Measurements from ENCODE around the gene PRIMPOL.

PRIMPOL gene

DNA sequence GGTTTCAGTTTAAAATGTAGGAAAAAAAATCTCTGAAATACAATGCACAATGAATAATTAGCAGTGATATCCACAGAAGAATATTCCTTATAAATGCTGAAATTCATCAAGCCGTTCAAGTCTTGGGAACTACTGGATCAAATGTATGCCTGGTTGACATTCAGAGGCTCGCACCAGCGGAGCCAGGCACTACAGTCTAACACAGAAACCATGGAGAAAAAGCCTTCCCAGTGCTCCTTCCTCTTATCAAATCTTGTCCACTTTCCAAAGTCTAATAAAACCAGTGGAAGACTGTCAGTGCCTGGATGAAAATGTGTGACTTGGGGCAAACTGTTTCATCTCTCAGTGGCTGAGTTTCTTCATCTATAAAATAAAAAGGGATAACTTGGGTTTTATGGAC lies 48.4 kb downstream of the PRIMPOL start:
- H3K9me3 ChIP-seq (replicated peaks; ENCODE audit: low read length), result no peaks in the 10 kb centered on the region
- H3K4me1 ChIP-seq (ENCODE audit: control insufficient read depth, insufficient read depth, low read length), result no peaks in the 10 kb centered on the region
- H3K9ac ChIP-seq (ENCODE audit: low read depth, low read length), result no peak overlapping the region
- H3K4me3 ChIP-seq (ENCODE audit: low read length), result no peak overlapping the region
- peaks cover 24% of the 10 kb centered on the region for H3K36me3 ChIP-seq (ENCODE audit: insufficient read depth, low read length)
- H3K27me3 ChIP-seq (ENCODE audit: control insufficient read depth, insufficient read depth, low read length), result no peaks in the 10 kb centered on the region
- no peak overlapping the region for H3K4me2 ChIP-seq (ENCODE audit: low read length)

DNA sequence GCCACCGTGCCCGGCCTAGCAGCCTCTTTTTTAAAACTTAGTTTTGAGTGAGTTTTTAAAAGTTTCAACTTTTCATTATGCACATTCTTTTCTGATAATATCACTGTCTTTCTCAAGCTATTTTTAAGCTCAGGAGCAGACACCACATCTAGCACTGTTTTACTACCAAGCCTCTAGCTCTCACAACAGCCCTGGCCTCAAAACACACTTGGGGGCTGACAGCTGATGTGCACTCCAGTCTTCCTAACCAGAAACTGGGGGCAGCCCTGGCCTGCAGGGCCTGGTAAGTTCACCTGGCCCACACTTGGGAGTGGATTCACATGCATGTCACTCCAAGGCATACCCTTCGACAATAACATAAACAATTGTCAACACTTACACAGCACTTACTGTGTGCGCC lies 50.4 kb downstream of the PRIMPOL start:
- Histone ChIP-seq H3K4me1 (ENCODE audit: control insufficient read depth, insufficient read depth, low read length) (no peaks in the 10 kb centered on the region), H3K4me2 (ENCODE audit: low read length) (no peak overlapping the region), H3K27me3 (ENCODE audit: control insufficient read depth, insufficient read depth, low read length) (no peaks in the 10 kb centered on the region), H3K36me3 (ENCODE audit: insufficient read depth, low read length) (peaks cover 16% of the 10 kb centered on the region), H3K9ac (ENCODE audit: low read depth, low read length) (no peak overlapping the region), H3K4me3 (ENCODE audit: low read length) (no peak overlapping the region), H3K9me3 (replicated peaks; ENCODE audit: low read length) (no peaks in the 10 kb centered on the region)

DNA sequence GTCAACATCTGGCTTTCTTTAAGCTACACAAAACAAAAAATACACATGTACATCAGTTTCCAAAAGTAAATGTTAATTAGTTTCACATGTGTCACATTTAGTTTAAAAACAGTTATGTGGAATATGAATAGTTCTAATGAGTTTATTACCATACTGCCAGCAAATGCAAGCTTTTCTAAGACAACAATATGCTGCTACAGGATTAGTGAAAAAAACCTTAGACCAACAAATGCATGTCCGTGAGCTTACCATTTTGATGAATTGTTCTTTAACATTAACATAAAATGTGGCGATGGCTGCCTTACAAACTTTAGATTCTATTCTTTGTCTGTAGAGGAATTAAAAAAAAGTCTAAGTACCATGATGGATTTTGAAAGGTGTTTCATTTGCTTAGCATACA lies 52.6 kb downstream of the PRIMPOL start:
- H3K36me3 ChIP-seq (ENCODE audit: insufficient read depth, low read length), result peaks cover 14% of the 10 kb centered on the region
- no peak overlapping the region for H3K4me2 ChIP-seq (ENCODE audit: low read length)
- no peaks in the 10 kb centered on the region for H3K27me3 ChIP-seq (ENCODE audit: control insufficient read depth, insufficient read depth, low read length)
- H3K9ac ChIP-seq (ENCODE audit: low read depth, low read length), result no peak overlapping the region
- H3K9me3 ChIP-seq (replicated peaks; ENCODE audit: low read length), result no peaks in the 10 kb centered on the region
- no peaks in the 10 kb centered on the region for H3K4me1 ChIP-seq (ENCODE audit: control insufficient read depth, insufficient read depth, low read length)
- H3K4me3 ChIP-seq (ENCODE audit: low read length), result no peak overlapping the region

DNA sequence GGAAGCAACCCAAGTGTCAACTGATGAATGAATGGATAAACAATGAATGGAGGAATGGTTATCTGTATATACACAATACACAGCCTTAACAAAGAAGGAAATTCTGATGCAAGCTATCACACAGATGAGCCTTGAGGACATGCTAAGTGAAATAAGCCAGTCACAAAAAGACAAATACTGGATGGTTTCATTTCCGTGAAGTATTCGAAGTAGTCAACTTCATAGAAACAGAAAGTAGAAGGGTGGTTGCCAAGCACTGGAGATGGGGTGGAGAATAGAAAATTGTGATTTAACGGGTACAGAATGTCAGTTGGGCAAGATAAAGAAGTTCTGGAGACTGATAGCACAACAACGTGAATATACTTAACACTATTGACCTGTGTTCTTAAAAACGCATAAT lies 56.2 kb downstream of the PRIMPOL start:
- Histone ChIP-seq H3K36me3 (ENCODE audit: insufficient read depth, low read length) (peaks cover 17% of the 10 kb centered on the region), H3K27me3 (ENCODE audit: control insufficient read depth, insufficient read depth, low read length) (no peaks in the 10 kb centered on the region), H3K4me2 (ENCODE audit: low read length) (no peak overlapping the region), H3K9me3 (replicated peaks; ENCODE audit: low read length) (no peaks in the 10 kb centered on the region), H3K4me3 (ENCODE audit: low read length) (no peak overlapping the region), H3K9ac (ENCODE audit: low read depth, low read length) (no peak overlapping the region), H3K4me1 (ENCODE audit: control insufficient read depth, insufficient read depth, low read length) (no peaks in the 10 kb centered on the region)

DNA sequence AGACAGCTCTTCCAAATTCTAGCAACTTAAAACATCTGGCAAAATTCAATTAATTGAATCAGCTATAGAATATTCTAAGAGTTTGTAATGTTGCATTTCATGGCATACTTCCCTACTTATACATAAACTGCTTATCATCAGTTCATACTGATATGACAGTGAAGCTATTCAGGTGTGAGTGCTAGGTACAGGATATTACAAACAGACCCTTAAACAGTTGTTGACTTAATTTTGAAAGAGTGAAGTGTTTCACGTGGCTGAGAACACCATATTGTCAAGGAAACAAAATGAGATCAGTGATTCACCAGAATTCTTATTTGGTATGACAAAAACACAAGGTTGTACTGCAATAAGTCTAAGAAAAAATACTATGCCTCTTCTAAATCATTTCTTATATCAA lies 56.9 kb downstream of the PRIMPOL start:
- no peaks in the 10 kb centered on the region for H3K27me3 ChIP-seq (ENCODE audit: control insufficient read depth, insufficient read depth, low read length)
- no peak overlapping the region for H3K4me3 ChIP-seq (ENCODE audit: low read length)
- peaks cover 17% of the 10 kb centered on the region for H3K36me3 ChIP-seq (ENCODE audit: insufficient read depth, low read length)
- no peaks in the 10 kb centered on the region for H3K4me1 ChIP-seq (ENCODE audit: control insufficient read depth, insufficient read depth, low read length)
- H3K9me3 ChIP-seq (replicated peaks; ENCODE audit: low read length), result no peaks in the 10 kb centered on the region
- no peak overlapping the region for H3K4me2 ChIP-seq (ENCODE audit: low read length)
- H3K9ac ChIP-seq (ENCODE audit: low read depth, low read length), result no peak overlapping the region

DNA sequence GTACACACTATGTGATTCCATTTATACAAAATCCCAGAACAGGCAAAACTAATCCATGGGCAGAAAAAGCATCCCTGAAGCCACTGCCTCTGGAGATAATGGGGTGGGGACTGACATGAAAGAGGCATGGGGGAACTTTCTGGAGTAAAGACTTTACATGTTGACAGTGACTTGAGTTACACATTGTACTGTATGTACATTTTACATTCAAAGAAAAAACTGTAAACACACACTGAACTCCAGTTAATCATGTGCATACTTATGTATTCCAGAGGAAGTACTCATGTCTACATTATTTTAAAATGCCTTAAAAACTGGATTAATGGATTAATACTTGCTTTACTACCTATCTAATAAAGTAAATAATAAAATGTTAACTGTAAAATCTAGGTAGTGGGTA lies 62.8 kb downstream of the PRIMPOL start:
- H3K4me1 ChIP-seq (ENCODE audit: control insufficient read depth, insufficient read depth, low read length), result no peaks in the 10 kb centered on the region
- H3K9ac ChIP-seq (ENCODE audit: low read depth, low read length), result no peak overlapping the region
- no peak overlapping the region for H3K4me2 ChIP-seq (ENCODE audit: low read length)
- H3K9me3 ChIP-seq (replicated peaks; ENCODE audit: low read length), result no peaks in the 10 kb centered on the region
- H3K27me3 ChIP-seq (ENCODE audit: control insufficient read depth, insufficient read depth, low read length), result no peaks in the 10 kb centered on the region
- H3K4me3 ChIP-seq (ENCODE audit: low read length), result no peak overlapping the region
- peaks cover 4% of the 10 kb centered on the region for H3K36me3 ChIP-seq (ENCODE audit: insufficient read depth, low read length)

DNA sequence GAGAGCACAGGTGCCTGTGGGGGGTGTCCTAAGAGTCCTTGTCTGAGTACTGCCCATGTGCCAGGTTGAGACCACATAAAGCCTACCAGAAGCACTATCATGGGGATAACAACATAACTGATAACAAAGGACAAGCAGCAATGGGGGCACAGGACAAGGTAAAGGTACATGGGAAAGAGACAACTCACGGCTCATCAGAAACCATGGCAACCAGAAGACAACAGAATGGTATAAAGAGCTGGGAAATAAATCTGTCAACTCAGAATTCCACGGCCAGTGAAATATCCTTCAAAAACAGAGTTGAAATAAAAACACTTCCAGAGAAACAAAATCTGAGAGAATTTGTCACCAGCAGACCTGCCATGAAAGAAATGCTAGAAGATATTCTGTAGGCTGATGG lies 64.3 kb downstream of the PRIMPOL start:
- Histone ChIP-seq H3K9me3 (replicated peaks; ENCODE audit: low read length) (no peaks in the 10 kb centered on the region), H3K9ac (ENCODE audit: low read depth, low read length) (no peak overlapping the region), H3K27me3 (ENCODE audit: control insufficient read depth, insufficient read depth, low read length) (no peaks in the 10 kb centered on the region), H3K4me3 (ENCODE audit: low read length) (no peak overlapping the region), H3K4me2 (ENCODE audit: low read length) (no peak overlapping the region), H3K4me1 (ENCODE audit: control insufficient read depth, insufficient read depth, low read length) (no peaks in the 10 kb centered on the region), H3K36me3 (ENCODE audit: insufficient read depth, low read length) (peaks cover 4% of the 10 kb centered on the region)

DNA sequence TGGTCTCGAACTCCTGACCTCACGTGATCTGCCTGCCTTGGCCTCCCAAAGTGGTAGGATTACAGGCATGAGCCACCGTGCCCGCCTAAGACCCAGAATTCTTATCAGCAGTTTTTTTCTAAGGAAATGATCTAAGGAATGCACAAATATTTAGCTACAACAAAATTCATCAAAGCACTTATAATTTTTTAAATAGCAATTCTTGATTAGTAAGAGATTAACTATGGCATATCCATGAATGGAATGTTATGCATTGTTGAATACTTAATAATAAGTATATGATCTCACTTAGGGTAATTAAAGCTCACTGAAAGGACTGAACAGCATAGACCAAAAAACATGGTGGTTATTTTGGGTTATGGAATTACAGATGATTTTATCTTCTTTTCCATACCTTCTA lies 66.0 kb downstream of the PRIMPOL start:
- H3K9me3 ChIP-seq (replicated peaks; ENCODE audit: low read length), result no peaks in the 10 kb centered on the region
- no peak overlapping the region for H3K4me3 ChIP-seq (ENCODE audit: low read length)
- no peaks in the 10 kb centered on the region for H3K36me3 ChIP-seq (ENCODE audit: insufficient read depth, low read length)
- no peaks in the 10 kb centered on the region for H3K4me1 ChIP-seq (ENCODE audit: control insufficient read depth, insufficient read depth, low read length)
- no peaks in the 10 kb centered on the region for H3K27me3 ChIP-seq (ENCODE audit: control insufficient read depth, insufficient read depth, low read length)
- H3K4me2 ChIP-seq (ENCODE audit: low read length), result no peak overlapping the region
- H3K9ac ChIP-seq (ENCODE audit: low read depth, low read length), result no peak overlapping the region

DNA sequence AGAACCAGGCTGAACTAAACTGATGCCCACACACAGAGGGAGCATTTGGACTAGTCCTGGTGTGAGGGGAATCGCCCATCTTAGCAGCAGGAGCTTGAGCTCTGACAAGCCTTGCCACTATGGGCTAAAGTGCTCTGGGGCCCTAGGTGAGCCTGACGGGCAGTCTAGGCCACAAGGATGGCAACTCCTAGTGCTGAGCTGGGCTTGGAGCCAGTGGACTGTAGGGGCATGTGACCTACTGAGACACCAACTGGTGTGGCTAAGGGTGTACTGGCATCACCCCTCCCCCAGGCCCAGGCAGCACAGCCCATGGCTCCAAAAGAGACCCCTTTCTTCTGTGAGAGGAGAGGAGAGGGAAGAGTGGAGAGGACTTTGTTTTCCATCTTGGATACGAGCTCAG lies 69.9 kb downstream of the PRIMPOL start:
- Histone ChIP-seq H3K36me3 (ENCODE audit: insufficient read depth, low read length) (peaks cover 5% of the 10 kb centered on the region), H3K4me3 (ENCODE audit: low read length) (no peak overlapping the region)

DNA sequence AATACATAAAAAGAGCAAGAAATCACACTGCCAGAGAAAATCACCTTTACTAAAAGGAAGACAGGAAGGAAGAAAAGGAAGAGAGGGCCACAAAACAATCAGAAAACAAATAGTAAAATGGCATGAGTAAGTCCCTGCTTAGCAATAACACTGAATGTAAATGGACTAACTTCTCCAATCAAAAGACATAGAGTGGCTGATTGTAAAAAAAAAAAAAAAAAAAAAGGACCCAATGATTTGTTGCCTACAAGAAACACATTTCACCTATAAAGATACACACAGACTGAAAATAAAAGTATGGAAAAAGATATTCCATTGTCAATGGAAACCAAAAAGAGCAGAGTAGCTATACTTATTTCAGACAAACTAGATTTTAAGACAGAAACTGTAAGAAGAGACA lies 71.7 kb downstream of the PRIMPOL start:
- H3K4me2 ChIP-seq (ENCODE audit: low read length), result no peak overlapping the region
- H3K9ac ChIP-seq (ENCODE audit: low read depth, low read length), result no peak overlapping the region
- H3K4me1 ChIP-seq (ENCODE audit: control insufficient read depth, insufficient read depth, low read length), result no peaks in the 10 kb centered on the region
- no peaks in the 10 kb centered on the region for H3K9me3 ChIP-seq (replicated peaks; ENCODE audit: low read length)
- no peak overlapping the region for H3K4me3 ChIP-seq (ENCODE audit: low read length)
- no peaks in the 10 kb centered on the region for H3K27me3 ChIP-seq (ENCODE audit: control insufficient read depth, insufficient read depth, low read length)
- peaks cover 5% of the 10 kb centered on the region for H3K36me3 ChIP-seq (ENCODE audit: insufficient read depth, low read length)

More for the DNA sequence above, 69.9 kb downstream of the PRIMPOL start:
- no peak overlapping the region for H3K9ac ChIP-seq (ENCODE audit: low read depth, low read length)
- no peaks in the 10 kb centered on the region for H3K4me1 ChIP-seq (ENCODE audit: control insufficient read depth, insufficient read depth, low read length)
- no peak overlapping the region for H3K4me2 ChIP-seq (ENCODE audit: low read length)
- H3K27me3 ChIP-seq (ENCODE audit: control insufficient read depth, insufficient read depth, low read length), result no peaks in the 10 kb centered on the region
- no peaks in the 10 kb centered on the region for H3K9me3 ChIP-seq (replicated peaks; ENCODE audit: low read length)

DNA sequence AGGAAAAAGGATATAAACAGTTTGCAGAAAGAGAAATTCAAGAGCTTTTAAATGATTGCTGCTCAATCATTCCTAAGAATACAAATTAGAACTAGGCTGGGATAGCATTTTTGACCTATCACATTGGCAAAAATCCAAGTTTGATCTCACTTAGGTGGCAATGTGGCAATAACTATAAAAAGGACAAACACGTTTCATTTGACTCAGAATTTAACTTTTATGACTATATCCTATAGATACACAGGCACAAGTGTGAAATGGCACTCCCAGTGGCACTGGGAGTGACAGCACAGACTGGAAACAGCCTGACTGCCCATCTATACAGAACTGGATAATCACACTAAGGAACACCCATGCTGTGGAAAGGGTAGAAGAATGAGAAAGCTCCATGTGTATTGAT lies 73.3 kb downstream of the PRIMPOL start:
- no peaks in the 10 kb centered on the region for H3K4me1 ChIP-seq (ENCODE audit: control insufficient read depth, insufficient read depth, low read length)
- H3K9me3 ChIP-seq (replicated peaks; ENCODE audit: low read length), result no peaks in the 10 kb centered on the region
- H3K9ac ChIP-seq (ENCODE audit: low read depth, low read length), result no peak overlapping the region
- H3K4me3 ChIP-seq (ENCODE audit: low read length), result no peak overlapping the region
- H3K36me3 ChIP-seq (ENCODE audit: insufficient read depth, low read length), result peaks cover 9% of the 10 kb centered on the region
- no peak overlapping the region for H3K4me2 ChIP-seq (ENCODE audit: low read length)
- no peaks in the 10 kb centered on the region for H3K27me3 ChIP-seq (ENCODE audit: control insufficient read depth, insufficient read depth, low read length)

DNA sequence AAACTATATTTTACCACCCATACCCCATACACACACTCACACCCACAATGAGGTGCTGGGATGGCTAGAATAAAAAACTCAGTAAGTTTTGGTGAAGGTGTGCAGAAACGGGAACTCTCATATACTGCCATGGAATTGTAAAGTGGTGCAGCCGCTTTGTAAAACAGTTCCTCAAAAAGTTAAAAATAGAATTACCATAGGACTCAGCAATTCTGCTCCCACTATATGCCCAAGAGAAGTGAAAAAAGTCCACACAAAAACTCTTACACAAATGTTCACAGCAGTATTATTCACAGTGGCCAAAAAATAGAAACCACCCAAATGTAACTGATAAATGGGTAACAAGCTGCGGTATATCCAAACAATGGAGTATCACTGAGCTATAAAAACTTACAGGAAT lies 77.9 kb downstream of the PRIMPOL start:
- peaks cover 10% of the 10 kb centered on the region for H3K36me3 ChIP-seq (ENCODE audit: insufficient read depth, low read length)
- H3K9ac ChIP-seq (ENCODE audit: low read depth, low read length), result no peak overlapping the region
- H3K4me1 ChIP-seq (ENCODE audit: control insufficient read depth, insufficient read depth, low read length), result peaks cover 9% of the 10 kb centered on the region
- H3K4me2 ChIP-seq (ENCODE audit: low read length), result no peak overlapping the region
- H3K27me3 ChIP-seq (ENCODE audit: control insufficient read depth, insufficient read depth, low read length), result no peaks in the 10 kb centered on the region
- no peaks in the 10 kb centered on the region for H3K9me3 ChIP-seq (replicated peaks; ENCODE audit: low read length)
- no peak overlapping the region for H3K4me3 ChIP-seq (ENCODE audit: low read length)
